Ovary (tissue), 9 donors: ENCODE data around the gene ACACB. TPM values are rescaled to one million over a fixed set of nuclear protein-coding genes. Genes with fewer than 3 reads are reported as not detected.

ENCODE experiments used
- DNase-seq, 5 donors: peaks; one replicate each; pipeline ENCODE4 v3.0.0-alpha.2; 2019 to 2020
- H3K27ac ChIP-seq, 2 donors: fragments of 200-600 bp; one replicate each; pipeline versions ENCODE4 v1.5.1 to v1.8.0; 2019 to 2022
- H3K27me3 ChIP-seq: fragments of 200-600 bp; one replicate; pipeline ENCODE4 v1.8.0; 2022
- H3K36me3 ChIP-seq: fragments of 200-600 bp; sonication (generic); one replicate; pipeline ENCODE4 v1.5.1; 2019
- H3K4me1 ChIP-seq: one replicate; pipeline ENCODE4 v1.8.1; 2013; ENCODE audit warnings: mild to moderate bottlenecking, moderate library complexity; ENCODE audit not compliant: insufficient read depth
- H3K4me3 ChIP-seq: fragments of 200-600 bp; sonication (generic); one replicate; pipeline ENCODE4 v1.5.1; 2017
- H3K9me3 ChIP-seq, 2 donors: fragments of 200-600 bp in 1 of 2; sonication (generic) in 1 of 2; one replicate each; pipeline versions ENCODE4 v1.5.1 to v1.8.1; 2013 to 2019; ENCODE audit warnings: mild to moderate bottlenecking in 1 of 2, moderate library complexity in 1 of 2
- CTCF ChIP-seq, 3 donors: fragments of 450-650 bp in 2 of 3; fragments of 200-600 bp in 1 of 3; IDR thresholded peaks; one replicate each; pipeline versions ENCODE4 v1.5.1 to v1.8.0; 2016 to 2022; ENCODE audit warnings: antibody characterized with exemption in 3 of 3, mild to moderate bottlenecking in 1 of 3
- EP300 ChIP-seq: sonication (generic); formaldehyde crosslinking; IDR thresholded peaks from one replicate; pipeline ENCODE4 v1.6.1; 2017; ENCODE audit warnings: antibody characterized with exemption
- POLR2A ChIP-seq: fragments of 450-650 bp; IDR thresholded peaks from one replicate; pipeline ENCODE4 v1.6.1; 2017; ENCODE audit warnings: antibody characterized with exemption, mild to moderate bottlenecking, moderate library complexity
- WGBS, 3 donors: extraction: QIAGEN DNeasy Blood & Tissue Kit in 1 of 3; methylation state at CpG; one replicate each; pipeline versions ENCODE4 v1.1.5 to v1.1.7; 2013 to 2017; 5-methylcytosine and 5-hydroxymethylcytosine counted together
- intact Hi-C, 4 donors: fragments of 100-400 bp; cut with DNase I; formaldehyde crosslinking; loops; one replicate each; pipeline versions ENCODE4 v1.11.0 to v1.15.1; 2022 to 2023
- polyA plus RNA-seq, 2 donors: library from polyadenylated mRNA; stranded (reverse); fragments of 200-250 nt in 1 of 2; fragments of 350-450 nt in 1 of 2; fragmentation: Illumina TruSeq in 1 of 2; extraction: RNeasy Lipid Tissue Mini Kit (QIAGEN cat#74804) in 1 of 2; gene quantifications; one replicate each; pipeline ENCODE4 v1.2.3, GENCODE V29; 2013 to 2014
- total RNA-seq, 7 donors: library from RNA; depleted of rRNA in 2 of 7; stranded (reverse); fragments of >200 nt in 2 of 7; fragmentation: NEBNext Ultra II Directional in 3 of 7; extraction: Animal tissue kit (Norgen Biotek cat#: 25700) in 3 of 7; gene quantifications; one replicate each; pipeline versions ENCODE4 v1.1.0 to v1.2.4, GENCODE V29; 2016 to 2023
- donor health status: DM: no; HTN: no; CAD: no; lungs with moderate emphysema.
- donor health status: DM: no; HTN: no; CAD: no.
- donor health status: Bipolar disorder and iron deficiency.
- donor health status: DM: yes; HTN: yes; CAD: no.
- donor health status: DM: no; HTN: no; CAD: no.
- donor health status: DM: yes; HTN: yes; CAD: no.

The ACACB gene
- total and polyA plus RNA-seq, 9 donors: 20.5 to 56.5 (median 40.4) TPM

- Histone ChIP-seq H3K4me3 (no peak overlapping the region), H3K27ac (no peak overlapping the region)
- intact Hi-C loops: no loop called here
These were observed 58.1 kb downstream of the ACACB start for GRCh38 chr12:109174468-109174867.

GRCh38 chr12:109178532-109178931 is 62.1 kb downstream of the ACACB start:
- DNase-seq: no peak
- H3K4me3 ChIP-seq: no peak overlapping the region
- no peaks in the 10 kb centered on the region for H3K27me3 ChIP-seq
- H3K4me1 ChIP-seq: no peaks in the 10 kb centered on the region
- WGBS, 3 donors: 87 to 91% (median 90%) methylated on average over 6 of the region's 6 CpGs
- H3K36me3 ChIP-seq: no peaks in the 10 kb centered on the region
- intact Hi-C loops: no loop called here
- peaks cover 0 to 3% of the 10 kb centered on the region in 2 donors for H3K9me3 ChIP-seq
- TF ChIP-seq CTCF (IDR thresholded peaks at IDR 0.05) (no peak), EP300 (no peak)
- no peak overlapping the region for H3K27ac ChIP-seq

More at GRCh38 chr12:109174468-109174867, 58.1 kb downstream of the ACACB start:
- DNase-seq: no peak
- H3K4me1 ChIP-seq: no peaks in the 10 kb centered on the region
- TF ChIP-seq CTCF (IDR thresholded peaks at IDR 0.05) (no peak), POLR2A (no peak), EP300 (no peak)
- H3K27me3 ChIP-seq: no peaks in the 10 kb centered on the region
- 94 to 98% (median 95%) methylated on average over 1 of the region's 1 CpG for WGBS, 3 donors
- H3K36me3 ChIP-seq: no peaks in the 10 kb centered on the region
- H3K9me3 ChIP-seq: peaks cover 0 to 3% of the 10 kb centered on the region in 2 donors

GRCh38 chr12:109179927-109180326 is 63.5 kb downstream of the ACACB start:
- intact Hi-C loops: no loop called here
- Histone ChIP-seq H3K4me3 (no peak overlapping the region), H3K27me3 (no peaks in the 10 kb centered on the region), H3K27ac (no peak overlapping the region), H3K4me1 (no peaks in the 10 kb centered on the region), H3K36me3 (no peaks in the 10 kb centered on the region), H3K9me3 (no peaks in the 10 kb centered on the region)
- 87 to 91% (median 89%) methylated on average over 6 of the region's 6 CpGs for WGBS, 3 donors
- DNase-seq: no peak
- no peak for TF ChIP-seq EP300
- no peak for TF ChIP-seq POLR2A
- TF ChIP-seq CTCF (IDR thresholded peaks at IDR 0.05): no peak

- TF ChIP-seq CTCF (IDR thresholded peaks at IDR 0.05): no peak
- no peak for TF ChIP-seq EP300
- no peak for TF ChIP-seq POLR2A
- Histone ChIP-seq H3K9me3 (no peaks in the 10 kb centered on the region), H3K36me3 (no peaks in the 10 kb centered on the region), H3K27me3 (no peaks in the 10 kb centered on the region), H3K4me1 (no peaks in the 10 kb centered on the region), H3K27ac (no peak overlapping the region), H3K4me3 (no peak overlapping the region)
- intact Hi-C loops: no loop called here
- WGBS, 3 donors: 93 to 96% (median 94%) methylated on average over 7 of the region's 7 CpGs
- no peak for DNase-seq
These were observed 65.9 kb downstream of the ACACB start for GRCh38 chr12:109182041-109182839.
